GM21423 (cell line): ENCODE data around the gene CSPG4.
"Not testable (repeated sequence)": the region's sequence is repeated elsewhere in the genome, so short reads cannot be mapped to it uniquely, and the experiment has no call there.

Experiments
- ATAC-seq: cut with Tn5 transposase; IDR thresholded peaks from one replicate; pipeline ENCODE4 v1.9.1; 2021; ENCODE audit warnings: mild to moderate bottlenecking, moderate library complexity; ENCODE audit not compliant: unreplicated experiment

CSPG4 gene

DNA sequence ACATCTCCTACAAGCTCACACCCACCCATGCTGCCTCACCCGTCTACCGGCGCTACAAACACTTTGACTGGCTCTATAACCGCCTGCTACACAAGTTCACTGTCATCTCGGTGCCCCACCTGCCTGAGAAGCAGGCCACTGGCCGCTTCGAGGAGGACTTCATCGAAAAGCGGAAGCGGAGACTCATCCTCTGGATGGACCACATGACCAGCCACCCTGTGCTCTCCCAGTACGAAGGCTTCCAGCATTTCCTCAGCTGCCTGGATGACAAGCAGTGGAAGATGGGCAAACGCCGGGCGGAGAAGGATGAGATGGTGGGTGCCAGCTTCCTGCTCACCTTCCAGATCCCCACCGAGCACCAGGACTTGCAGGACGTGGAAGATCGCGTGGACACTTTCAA lies 62.8 kb downstream of the CSPG4 start:
- ATAC-seq, result no peak

DNA sequence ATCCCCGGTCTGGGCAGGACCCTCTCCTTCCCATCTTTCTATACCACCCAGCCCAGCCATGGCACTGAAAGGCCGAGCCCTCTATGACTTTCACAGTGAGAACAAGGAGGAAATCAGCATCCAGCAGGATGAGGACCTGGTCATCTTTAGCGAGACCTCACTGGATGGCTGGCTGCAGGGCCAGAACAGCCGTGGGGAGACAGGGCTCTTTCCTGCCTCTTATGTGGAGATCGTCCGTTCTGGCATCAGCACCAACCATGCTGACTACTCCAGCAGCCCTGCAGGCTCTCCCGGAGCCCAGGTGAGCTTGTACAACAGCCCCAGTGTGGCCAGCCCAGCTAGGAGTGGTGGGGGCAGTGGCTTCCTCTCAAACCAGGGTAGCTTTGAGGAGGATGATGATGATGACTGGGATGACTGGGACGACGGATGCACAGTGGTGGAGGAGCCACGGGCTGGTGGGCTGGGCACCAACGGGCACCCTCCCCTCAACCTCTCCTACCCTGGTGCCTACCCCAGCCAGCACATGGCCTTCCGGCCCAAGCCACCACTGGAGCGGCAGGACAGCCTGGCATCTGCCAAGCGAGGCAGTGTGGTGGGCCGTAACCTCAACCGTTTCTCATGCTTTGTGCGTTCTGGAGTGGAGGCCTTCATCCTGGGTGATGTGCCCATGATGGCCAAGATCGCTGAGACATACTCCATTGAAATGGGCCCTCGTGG lies 63.4 kb downstream of the CSPG4 start:
- no peak for ATAC-seq

DNA sequence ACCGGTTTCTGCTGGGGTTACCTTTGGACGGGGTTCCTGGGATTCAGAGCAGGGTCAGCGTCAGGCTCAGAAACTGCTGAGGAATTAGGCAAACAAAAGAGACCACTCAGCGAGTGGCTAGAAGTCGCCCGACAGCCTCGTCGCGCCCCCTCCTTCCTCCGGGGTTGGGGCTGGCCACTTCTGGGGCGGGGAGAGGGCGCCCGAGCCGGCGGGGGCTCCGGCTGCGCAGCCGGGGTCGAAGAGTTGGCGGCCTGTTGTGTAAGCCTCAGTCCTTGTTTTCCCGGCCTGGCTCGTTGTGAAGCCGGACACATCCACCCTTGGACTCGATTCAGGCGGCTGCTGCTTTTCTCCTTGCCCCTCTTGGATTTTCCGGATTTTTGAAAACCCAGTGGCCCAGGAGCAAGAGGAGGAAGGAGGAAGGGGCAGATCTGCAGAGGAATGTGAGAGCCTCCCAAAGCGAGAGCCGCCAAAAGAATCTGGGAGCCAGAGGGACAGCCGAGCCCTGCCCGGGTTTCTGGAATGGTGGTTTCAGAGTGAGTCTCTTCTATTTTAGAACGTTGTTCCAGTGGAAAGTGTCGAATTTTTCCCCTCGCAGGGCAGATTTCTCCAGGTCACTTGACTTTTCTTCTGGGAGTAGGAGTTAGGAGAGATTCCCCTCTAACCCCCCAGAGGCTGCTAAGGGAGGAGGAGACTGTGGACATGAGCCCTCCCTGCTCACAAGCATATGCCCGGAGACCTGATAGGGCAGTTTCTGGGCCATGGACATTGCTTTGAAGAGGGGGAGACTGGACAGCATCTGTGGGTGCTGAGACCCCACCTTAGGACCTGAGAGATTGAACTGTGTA lies 64.3 kb downstream of the CSPG4 start:
- ATAC-seq, result no peak

DNA sequence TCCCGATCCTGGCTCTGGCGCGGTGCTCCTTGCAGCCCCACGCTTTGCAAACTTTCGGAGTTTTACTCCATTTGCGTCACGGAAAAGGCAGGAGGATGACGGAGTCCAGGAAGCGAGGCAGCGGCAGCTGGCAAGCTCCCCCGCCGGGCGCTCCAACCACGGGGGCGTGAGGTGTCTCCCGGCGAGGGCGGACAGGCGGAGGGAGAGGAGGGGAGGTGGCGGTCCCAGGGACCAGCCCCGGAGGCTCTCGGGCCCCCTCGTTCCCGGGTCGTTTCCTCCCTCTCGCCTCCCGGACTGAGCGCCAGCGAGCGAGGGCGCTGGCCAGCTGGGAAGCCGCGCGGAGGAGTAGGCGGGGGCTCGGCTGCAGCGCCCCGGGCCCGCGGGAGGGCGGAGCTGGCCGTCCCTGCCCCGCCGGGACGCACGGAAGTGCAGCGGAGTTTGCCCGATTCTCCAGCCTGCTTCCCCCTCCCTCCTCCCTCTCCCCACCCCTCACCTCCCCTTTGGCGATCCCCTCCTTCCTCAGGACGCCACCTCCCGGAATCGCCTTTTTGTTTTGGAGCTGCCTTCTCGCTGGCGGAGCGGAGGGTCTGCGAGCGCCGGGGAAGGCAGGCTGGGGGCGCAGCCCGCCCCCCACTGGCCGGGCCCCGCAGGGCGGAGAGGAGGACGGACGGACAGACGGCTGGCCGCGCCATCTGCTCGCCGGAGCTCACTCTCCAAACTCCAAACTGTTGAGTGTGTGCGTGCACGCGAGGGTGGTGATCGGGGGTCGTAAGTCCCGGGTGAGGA lies 65.1 kb downstream of the CSPG4 start, which contains the start of gene SNX33:
TSS of gene SNX33 (plus strand) at position 543 of the 786 bp plus-strand sequence. CDS start 1,191 bp downstream, outside the sequence.
- peak; percentile 48 for ATAC-seq

DNA sequence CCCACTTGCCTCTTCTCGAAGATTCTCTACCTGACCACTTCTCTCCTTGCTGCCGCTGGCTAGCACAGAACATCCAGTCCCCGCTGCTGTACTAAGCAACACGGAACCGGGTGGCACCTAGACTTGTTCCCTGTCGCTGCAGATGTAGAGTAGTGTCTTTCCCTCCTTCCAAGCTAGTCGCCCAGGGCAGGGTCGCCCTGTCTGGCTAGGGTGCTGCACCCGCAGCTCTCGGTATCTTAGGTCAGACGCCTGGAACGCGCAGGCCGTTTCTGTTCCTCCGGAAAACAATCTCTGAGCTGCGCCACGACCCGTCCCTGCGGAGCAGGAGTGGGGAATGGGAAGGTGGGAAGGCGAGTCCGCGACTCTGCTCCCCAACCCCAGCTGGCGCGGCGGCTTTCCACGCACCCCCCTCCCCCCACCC lies 65.7 kb downstream of the CSPG4 start:
- ATAC-seq, result no peak

DNA sequence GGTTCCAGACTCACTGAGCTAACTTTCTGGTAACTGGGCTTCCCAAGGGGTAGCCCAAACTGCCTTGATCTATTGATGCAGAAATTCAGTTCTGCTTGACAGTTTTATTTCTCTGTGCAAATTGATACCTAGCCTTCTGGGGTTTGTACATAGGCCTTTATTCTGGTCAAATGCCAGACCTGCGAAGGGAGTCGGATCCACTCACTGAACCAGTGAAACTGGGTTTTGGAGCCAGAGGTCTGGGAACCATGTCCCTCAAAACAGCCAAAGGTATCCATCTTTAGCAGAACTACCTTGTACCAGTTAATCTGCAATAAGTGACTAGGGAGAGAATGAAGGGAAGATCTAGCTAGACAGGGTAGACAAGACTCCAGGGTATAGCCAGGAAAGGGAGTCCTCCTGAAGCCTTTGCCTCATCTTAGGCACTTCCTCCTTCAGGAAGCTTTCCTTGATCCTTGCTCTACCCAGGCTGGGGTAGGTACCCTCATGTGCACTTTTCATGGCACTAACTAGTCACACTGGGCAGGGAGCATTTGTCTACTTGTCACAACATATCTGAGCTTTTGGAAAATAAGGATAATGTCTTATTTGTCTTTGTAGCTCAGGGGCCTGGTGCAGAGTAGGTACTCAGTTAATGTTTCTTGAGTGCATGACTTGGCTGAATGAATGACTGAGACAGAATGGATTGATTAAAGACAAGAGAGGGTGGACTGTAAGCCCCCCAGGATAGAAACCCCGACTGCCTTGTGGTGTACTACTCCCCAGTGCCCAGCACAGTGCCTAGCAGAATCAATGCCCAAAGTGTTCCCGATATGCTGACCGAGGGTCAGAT lies 66.3 kb downstream of the CSPG4 start:
- no peak for ATAC-seq

DNA sequence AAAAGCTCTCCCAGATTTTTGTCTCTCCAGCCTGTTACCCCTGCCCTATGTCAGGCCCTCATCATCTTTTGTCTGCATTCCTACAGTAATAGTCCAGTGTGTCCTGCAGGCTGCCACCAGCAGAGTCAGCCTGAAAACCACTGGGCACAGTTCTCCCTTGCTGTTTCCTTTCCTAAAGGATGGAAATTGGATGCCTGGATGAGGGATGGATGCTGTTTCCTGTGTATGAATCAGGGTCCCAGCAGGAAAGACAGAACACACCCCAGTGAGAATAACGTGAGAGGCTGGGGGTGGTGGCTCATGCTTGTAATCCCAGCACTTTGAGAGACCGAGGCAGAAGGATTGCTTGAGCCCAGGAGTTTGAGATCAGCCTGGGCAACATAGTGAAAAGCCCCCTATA lies 68.3 kb downstream of the CSPG4 start:
- no peak for ATAC-seq

DNA sequence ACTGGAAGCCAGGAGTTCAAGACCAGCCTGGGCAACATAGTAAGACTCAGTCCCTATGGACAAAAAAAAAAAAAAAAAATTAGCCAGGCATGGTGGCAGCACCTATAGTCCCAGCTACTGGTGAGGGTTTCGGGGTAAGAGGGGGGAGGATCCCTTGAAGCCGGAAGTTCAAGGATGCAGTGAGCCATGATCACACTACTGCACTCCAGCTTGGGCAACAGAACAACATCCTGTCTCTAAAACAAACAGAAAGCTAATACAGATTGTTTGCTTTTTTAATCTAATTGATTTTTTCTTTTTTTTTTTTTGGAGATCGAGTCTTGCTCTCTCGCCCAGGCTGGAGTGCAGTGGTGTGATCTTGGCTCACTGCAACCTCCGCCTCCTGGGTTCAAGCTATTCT lies 71.0 kb downstream of the CSPG4 start:
- ATAC-seq, result no peak

DNA sequence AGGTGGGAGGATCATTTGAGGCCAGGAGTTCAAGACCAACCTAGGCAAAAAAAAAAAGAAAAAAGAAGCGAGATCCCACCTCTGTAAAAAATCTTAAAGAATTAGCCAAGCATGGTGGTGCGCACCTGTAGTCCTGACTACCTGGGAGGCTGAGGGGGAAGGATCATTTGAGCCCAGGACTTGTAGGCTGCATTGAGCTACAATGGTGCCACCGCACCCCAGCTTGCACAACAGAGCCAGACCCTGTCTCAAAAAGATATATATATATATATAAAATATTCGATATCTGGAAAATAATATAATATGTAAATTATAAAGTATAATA lies 71.5 kb downstream of the CSPG4 start:
- no peak for ATAC-seq

DNA sequence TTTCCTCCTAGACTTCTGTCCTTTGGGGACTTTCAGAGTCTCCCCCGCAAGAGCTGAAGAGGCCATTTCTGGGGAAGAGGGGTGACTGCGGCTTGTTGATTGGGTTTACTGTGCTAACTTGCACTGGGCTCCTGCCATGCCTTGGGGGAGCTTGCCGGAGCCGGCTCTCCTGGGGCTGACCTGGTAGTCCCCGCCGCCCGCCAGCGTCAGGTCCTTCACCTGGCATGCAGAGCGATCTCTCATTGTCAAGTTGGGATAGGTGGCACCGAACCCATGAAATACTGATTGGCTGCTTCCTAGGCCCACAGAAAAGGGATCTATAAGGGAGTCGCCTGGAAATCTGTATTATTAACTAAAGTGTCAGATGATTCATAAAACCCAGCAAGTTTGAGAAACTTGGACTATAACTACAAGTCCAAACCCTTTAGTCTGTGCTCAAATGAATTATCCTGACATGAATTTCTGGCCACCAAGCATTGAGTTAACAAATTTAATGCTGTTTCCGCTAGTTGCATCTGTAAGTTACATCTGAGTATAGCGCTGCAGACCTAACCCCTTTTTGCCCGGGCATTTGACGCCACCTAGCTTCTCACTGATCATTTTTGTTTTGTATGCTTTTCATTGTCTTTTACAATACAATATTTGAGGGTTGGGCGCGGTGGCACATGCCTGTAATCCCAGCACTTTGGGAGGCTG lies 72.0 kb downstream of the CSPG4 start:
- peak; percentile 23 for ATAC-seq

DNA sequence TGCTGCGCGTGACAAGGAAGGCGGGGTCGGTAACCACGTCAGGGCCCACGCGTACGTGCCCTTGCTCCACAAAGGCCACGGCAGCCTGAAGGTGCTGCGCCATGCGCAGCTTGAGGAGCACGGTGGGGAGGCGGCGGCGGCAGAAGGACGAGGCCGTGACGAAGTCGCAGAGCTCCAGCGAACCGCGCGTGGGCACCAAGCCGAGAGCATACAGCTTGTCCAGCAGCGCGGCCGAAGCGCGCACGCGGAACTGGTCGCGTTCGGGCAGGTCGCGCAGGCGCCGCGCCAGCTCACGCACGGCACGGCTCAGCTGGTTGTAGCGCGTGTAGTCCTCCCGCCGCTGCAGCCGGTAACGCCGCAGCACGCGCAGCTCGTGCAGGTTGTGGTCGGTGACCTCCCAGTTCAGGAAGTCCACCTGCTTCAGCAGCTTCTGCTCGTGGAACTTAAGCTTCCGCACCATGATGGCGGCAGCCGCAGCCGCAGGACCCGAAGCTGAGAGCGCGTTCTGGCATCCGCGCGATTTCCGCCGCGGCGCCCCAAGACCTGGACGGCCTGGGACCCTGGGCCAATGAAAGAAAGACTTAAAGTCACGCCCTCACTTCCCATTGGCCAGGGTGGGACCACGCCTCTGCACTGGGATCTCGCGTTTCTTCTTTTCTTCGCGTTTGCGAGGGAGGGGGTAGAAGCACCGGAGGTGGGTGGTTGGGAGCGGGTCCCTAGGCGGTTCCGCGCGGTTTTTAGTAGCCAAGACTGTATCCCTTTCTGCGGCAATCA lies 72.8 kb downstream of the CSPG4 start, which contains the start of gene IMP3:
TSS of gene IMP3 (minus strand) at position 516 of the 774 bp plus-strand sequence. CDS start at position 460, 56 bp downstream.
- peak; percentile 89 for ATAC-seq

DNA sequence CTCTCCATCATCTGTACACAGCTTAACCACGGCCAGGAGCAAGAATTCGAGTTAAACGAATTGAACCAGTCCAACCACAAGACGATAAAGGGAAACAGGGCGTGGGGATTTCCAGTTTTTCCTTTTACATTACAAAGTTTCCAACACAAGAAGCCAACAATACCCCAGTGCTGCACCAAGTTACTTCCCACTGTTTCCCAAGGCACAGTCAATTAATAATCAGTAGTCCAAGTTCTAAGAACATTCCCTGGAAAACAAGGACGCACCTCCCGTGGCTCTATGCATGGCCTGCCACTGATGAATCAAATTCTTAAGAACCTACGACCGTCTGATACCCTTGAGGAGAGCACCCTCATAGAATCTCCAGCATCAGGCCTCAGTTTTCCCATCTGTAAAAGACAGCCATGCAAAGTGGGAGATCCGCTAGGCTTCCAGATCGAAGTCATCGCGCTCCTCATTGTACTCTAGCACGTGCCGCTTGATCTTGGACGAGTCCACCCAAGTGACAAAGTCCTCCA lies 73.4 kb downstream of the CSPG4 start:
- no peak for ATAC-seq

DNA sequence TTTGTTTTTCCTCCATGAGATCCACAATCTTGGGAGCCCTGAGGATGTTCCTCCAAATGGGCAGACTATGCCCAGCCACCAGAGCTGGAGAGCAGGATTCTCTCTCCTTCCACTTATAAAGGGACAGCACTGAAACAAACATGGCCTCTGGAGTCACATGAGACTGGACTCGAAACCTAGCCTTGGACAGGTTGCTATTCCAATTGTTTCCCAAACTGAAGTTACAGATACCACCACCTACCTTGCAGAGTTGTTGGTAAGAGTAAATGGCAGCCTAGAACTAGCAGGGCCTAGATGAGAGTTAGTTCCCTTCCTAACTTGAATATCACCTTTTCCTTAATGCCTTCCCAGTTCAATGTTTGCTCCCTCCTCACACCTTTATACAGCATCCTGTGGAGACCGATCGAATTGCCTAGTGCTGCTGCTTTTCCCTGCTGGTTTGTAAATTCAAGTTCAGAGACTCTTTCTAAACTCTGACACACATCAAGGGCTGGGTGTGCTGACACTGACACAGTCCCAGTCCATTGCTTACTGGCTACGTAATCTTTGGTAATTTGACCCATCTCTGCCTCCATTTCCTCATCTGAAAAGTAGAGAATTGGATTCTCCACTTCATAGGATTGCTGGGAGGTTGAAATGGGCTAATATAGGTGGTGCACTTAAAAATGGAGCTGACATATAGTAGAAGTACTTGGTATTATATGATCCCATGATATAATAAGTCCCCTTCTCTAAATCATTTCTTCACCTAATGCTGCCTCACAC lies 75.2 kb downstream of the CSPG4 start:
- ATAC-seq, result no peak

DNA sequence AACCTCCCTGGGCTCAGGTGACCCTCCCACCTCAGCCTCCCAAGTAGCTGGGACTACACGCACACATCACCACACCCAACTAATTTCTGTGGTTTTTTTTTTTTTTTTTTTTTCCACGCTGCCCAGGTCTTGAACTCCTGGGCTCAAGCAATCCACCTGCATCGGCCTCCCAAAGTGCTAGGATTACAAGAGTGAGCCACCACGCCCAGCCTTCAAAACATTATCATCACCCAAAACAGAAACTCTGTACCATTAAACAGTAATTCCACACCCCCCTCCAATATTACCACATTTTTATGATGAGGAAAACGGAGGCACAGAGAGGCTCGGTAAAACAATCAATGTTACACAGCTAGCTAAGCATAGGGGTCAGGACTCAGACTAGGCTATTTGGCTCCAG lies 76.6 kb downstream of the CSPG4 start:
- no peak for ATAC-seq

DNA sequence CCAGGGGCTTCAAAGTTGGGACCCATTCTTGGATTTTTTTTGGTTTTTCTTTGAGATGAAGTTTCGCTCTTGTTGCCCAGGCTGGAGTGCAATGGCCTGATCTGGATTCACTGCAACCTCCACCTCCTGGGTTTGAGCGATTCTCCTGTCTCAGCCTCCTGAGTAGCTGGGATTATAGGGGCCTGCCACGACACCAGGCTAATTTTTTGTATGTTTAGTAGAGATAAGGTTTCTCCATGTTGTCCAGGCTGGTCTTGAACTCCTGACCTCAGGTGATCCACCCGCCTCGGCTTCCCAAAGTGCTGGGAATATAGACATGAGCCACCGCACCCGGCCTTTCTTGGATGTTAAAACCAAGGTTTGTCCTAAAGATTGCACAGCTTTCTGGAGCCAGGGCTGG lies 78.7 kb downstream of the CSPG4 start:
- ATAC-seq, result not testable (repeated sequence)

DNA sequence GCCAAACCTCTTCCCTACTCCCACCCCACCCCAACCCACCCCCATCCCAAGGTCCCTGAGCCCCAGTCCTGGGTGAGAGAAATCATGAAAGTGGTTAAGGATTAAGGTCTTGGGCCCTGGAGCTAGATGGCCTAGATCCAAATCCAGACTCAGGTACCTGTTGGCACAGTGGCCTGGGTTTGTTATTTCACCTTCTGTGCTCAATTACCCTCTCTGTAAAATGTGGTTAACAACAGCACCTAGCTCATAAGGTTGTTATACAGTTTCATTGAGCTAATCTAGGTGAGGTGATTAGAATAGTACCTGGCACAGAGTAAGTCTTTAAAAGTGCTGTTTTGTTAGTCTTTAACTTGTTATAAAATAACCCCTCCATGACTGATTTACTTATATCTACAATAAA lies 80.7 kb downstream of the CSPG4 start:
- ATAC-seq, result no peak

DNA sequence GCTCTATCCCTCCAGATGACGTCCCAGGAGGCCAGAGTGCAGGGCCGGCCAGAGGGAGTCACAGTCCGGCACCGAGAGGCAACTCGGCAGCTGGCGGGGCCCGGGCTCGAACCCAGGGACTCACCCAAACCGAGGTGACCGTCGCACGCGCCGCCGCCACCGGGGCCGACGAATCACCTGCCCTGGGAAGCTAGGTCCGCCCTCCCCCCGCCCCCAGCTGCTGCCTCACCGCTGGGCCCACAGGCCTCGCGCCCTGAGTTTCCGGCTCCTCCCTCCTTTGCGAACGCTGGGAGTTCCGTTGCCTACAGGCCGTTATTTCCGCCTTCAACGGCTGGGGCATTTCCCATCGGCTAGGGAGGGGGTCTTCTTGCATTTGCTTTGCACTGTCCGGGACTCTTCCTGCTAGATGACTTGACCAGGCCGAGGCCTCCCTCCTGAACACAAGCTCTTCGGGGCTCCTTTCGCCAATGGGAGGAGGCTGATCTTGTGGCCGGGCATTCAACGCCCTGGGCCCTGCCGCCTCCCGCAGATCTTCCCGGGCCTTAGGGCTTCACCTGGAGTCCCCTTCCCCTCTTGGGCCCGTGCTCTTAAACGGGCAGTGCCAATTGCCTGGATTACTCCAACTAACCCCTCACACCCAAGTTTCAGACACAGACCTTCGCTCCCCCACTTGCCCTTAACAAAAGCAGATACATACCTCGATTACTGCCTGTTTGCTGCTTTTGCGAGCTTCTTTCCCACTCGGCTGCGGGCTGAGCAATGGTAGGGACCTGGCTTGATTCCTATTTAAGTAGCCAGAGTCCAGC lies 86.9 kb downstream of the CSPG4 start, which contains the start of gene SNUPN:
TSS of gene SNUPN (minus strand) at position 184 of the 806 bp plus-strand sequence. CDS start 4,674 bp downstream, outside the sequence.
- peak; percentile 76 for ATAC-seq
